ENCODE measurements around the gene TIGD1.
"Not testable (repeated sequence)": the region's sequence is repeated elsewhere in the genome, so short reads cannot be mapped to it uniquely, and the experiment has no call there.

- TF ChIP-seq CTCF (conservative IDR thresholded peaks at IDR 0.05; ENCODE audit: low read length); EZH2phosphoT487 (IDR thresholded peaks at IDR 0.05; ENCODE audit: borderline replicate concordance): not testable (repeated sequence)
Observed at GRCh38 chr2:232532821-232533220, 17.5 kb downstream of the TIGD1 start.
